ENCODE measurements around the gene SLC25A12.

The SLC25A12 gene

GRCh38 chr2:171864357-171864985 lies 29.6 kb downstream of the SLC25A12 start:
- no peaks in the 10 kb centered on the region for H3K4me1 ChIP-seq (ENCODE audit: control insufficient read depth, insufficient read depth, low read length, poor library complexity, severe bottlenecking)
- no peaks in the 10 kb centered on the region for H3K27me3 ChIP-seq (replicated peaks; ENCODE audit: control insufficient read depth, insufficient read depth, low read length, poor library complexity, severe bottlenecking)
- H3K27ac ChIP-seq (ENCODE audit: insufficient read depth, low read length, poor library complexity, severe bottlenecking), result no peak overlapping the region
- no peaks in the 10 kb centered on the region for H3K9me3 ChIP-seq (ENCODE audit: control insufficient read depth, low read length)
- H3K4me3 ChIP-seq (ENCODE audit: insufficient read depth, low read depth, low read length, poor library complexity, severe bottlenecking), result no peak overlapping the region
- DNase-seq, result no peak
- H3K36me3 ChIP-seq (ENCODE audit: control insufficient read depth, insufficient read depth, low read length), result no peaks in the 10 kb centered on the region

GRCh38 chr2:171862501-171862900 lies 31.5 kb downstream of the SLC25A12 start:
- Histone ChIP-seq H3K27ac (ENCODE audit: insufficient read depth, low read length, poor library complexity, severe bottlenecking) (no peak overlapping the region), H3K4me1 (ENCODE audit: control insufficient read depth, insufficient read depth, low read length, poor library complexity, severe bottlenecking) (no peaks in the 10 kb centered on the region), H3K36me3 (ENCODE audit: control insufficient read depth, insufficient read depth, low read length) (no peaks in the 10 kb centered on the region), H3K27me3 (replicated peaks; ENCODE audit: control insufficient read depth, insufficient read depth, low read length, poor library complexity, severe bottlenecking) (no peaks in the 10 kb centered on the region), H3K4me3 (ENCODE audit: insufficient read depth, low read depth, low read length, poor library complexity, severe bottlenecking) (no peak overlapping the region), H3K9me3 (ENCODE audit: control insufficient read depth, low read length) (no peaks in the 10 kb centered on the region)
- no peak for DNase-seq

GRCh38 chr2:171858397-171858958 lies 35.6 kb downstream of the SLC25A12 start:
- H3K4me1 ChIP-seq (ENCODE audit: control insufficient read depth, insufficient read depth, low read length, poor library complexity, severe bottlenecking), result no peaks in the 10 kb centered on the region
- H3K36me3 ChIP-seq (ENCODE audit: control insufficient read depth, insufficient read depth, low read length), result no peaks in the 10 kb centered on the region
- no peak for DNase-seq
- H3K4me3 ChIP-seq (ENCODE audit: insufficient read depth, low read depth, low read length, poor library complexity, severe bottlenecking), result no peak overlapping the region
- no peaks in the 10 kb centered on the region for H3K9me3 ChIP-seq (ENCODE audit: control insufficient read depth, low read length)
- no peak overlapping the region for H3K27ac ChIP-seq (ENCODE audit: insufficient read depth, low read length, poor library complexity, severe bottlenecking)
- H3K27me3 ChIP-seq (replicated peaks; ENCODE audit: control insufficient read depth, insufficient read depth, low read length, poor library complexity, severe bottlenecking), result no peaks in the 10 kb centered on the region

- Histone ChIP-seq H3K4me3 (ENCODE audit: insufficient read depth, low read depth, low read length, poor library complexity, severe bottlenecking) (no peak overlapping the region), H3K27me3 (replicated peaks; ENCODE audit: control insufficient read depth, insufficient read depth, low read length, poor library complexity, severe bottlenecking) (no peaks in the 10 kb centered on the region), H3K9me3 (ENCODE audit: control insufficient read depth, low read length) (no peaks in the 10 kb centered on the region), H3K27ac (ENCODE audit: insufficient read depth, low read length, poor library complexity, severe bottlenecking) (no peak overlapping the region), H3K36me3 (ENCODE audit: control insufficient read depth, insufficient read depth, low read length) (peaks cover 7% of the 10 kb centered on the region), H3K4me1 (ENCODE audit: control insufficient read depth, insufficient read depth, low read length, poor library complexity, severe bottlenecking) (no peaks in the 10 kb centered on the region)
- DNase-seq, result no peak
Measured at GRCh38 chr2:171855401-171855800, 38.6 kb downstream of the SLC25A12 start.

- Histone ChIP-seq H3K9me3 (ENCODE audit: control insufficient read depth, low read length) (no peaks in the 10 kb centered on the region), H3K36me3 (ENCODE audit: control insufficient read depth, insufficient read depth, low read length) (peaks cover 7% of the 10 kb centered on the region), H3K27ac (ENCODE audit: insufficient read depth, low read length, poor library complexity, severe bottlenecking) (no peak overlapping the region), H3K4me3 (ENCODE audit: insufficient read depth, low read depth, low read length, poor library complexity, severe bottlenecking) (no peak overlapping the region), H3K27me3 (replicated peaks; ENCODE audit: control insufficient read depth, insufficient read depth, low read length, poor library complexity, severe bottlenecking) (no peaks in the 10 kb centered on the region), H3K4me1 (ENCODE audit: control insufficient read depth, insufficient read depth, low read length, poor library complexity, severe bottlenecking) (no peaks in the 10 kb centered on the region)
- DNase-seq, result no peak
Measured at GRCh38 chr2:171852366-171852888, 41.6 kb downstream of the SLC25A12 start.

- H3K4me3 ChIP-seq (ENCODE audit: insufficient read depth, low read depth, low read length, poor library complexity, severe bottlenecking), result no peak overlapping the region
- no peak for DNase-seq
- peaks cover 7% of the 10 kb centered on the region for H3K36me3 ChIP-seq (ENCODE audit: control insufficient read depth, insufficient read depth, low read length)
- H3K27me3 ChIP-seq (replicated peaks; ENCODE audit: control insufficient read depth, insufficient read depth, low read length, poor library complexity, severe bottlenecking), result no peaks in the 10 kb centered on the region
- H3K27ac ChIP-seq (ENCODE audit: insufficient read depth, low read length, poor library complexity, severe bottlenecking), result no peak overlapping the region
- no peaks in the 10 kb centered on the region for H3K9me3 ChIP-seq (ENCODE audit: control insufficient read depth, low read length)
- H3K4me1 ChIP-seq (ENCODE audit: control insufficient read depth, insufficient read depth, low read length, poor library complexity, severe bottlenecking), result no peaks in the 10 kb centered on the region
Measured at GRCh38 chr2:171847627-171848026, 46.4 kb downstream of the SLC25A12 start.

GRCh38 chr2:171846894-171847293 lies 47.1 kb downstream of the SLC25A12 start:
- Histone ChIP-seq H3K4me3 (ENCODE audit: insufficient read depth, low read depth, low read length, poor library complexity, severe bottlenecking) (no peak overlapping the region), H3K9me3 (ENCODE audit: control insufficient read depth, low read length) (no peaks in the 10 kb centered on the region), H3K36me3 (ENCODE audit: control insufficient read depth, insufficient read depth, low read length) (peaks cover 2% of the 10 kb centered on the region), H3K4me1 (ENCODE audit: control insufficient read depth, insufficient read depth, low read length, poor library complexity, severe bottlenecking) (no peaks in the 10 kb centered on the region), H3K27me3 (replicated peaks; ENCODE audit: control insufficient read depth, insufficient read depth, low read length, poor library complexity, severe bottlenecking) (no peaks in the 10 kb centered on the region), H3K27ac (ENCODE audit: insufficient read depth, low read length, poor library complexity, severe bottlenecking) (no peak overlapping the region)
- no peak for DNase-seq

GRCh38 chr2:171841996-171842395 lies 52.0 kb downstream of the SLC25A12 start:
- no peaks in the 10 kb centered on the region for H3K9me3 ChIP-seq (ENCODE audit: control insufficient read depth, low read length)
- no peak overlapping the region for H3K4me3 ChIP-seq (ENCODE audit: insufficient read depth, low read depth, low read length, poor library complexity, severe bottlenecking)
- H3K27ac ChIP-seq (ENCODE audit: insufficient read depth, low read length, poor library complexity, severe bottlenecking), result no peak overlapping the region
- H3K36me3 ChIP-seq (ENCODE audit: control insufficient read depth, insufficient read depth, low read length), result peaks cover 2% of the 10 kb centered on the region
- H3K27me3 ChIP-seq (replicated peaks; ENCODE audit: control insufficient read depth, insufficient read depth, low read length, poor library complexity, severe bottlenecking), result no peaks in the 10 kb centered on the region
- no peak for DNase-seq
- no peaks in the 10 kb centered on the region for H3K4me1 ChIP-seq (ENCODE audit: control insufficient read depth, insufficient read depth, low read length, poor library complexity, severe bottlenecking)

GRCh38 chr2:171837736-171838135 lies 56.3 kb downstream of the SLC25A12 start:
- Histone ChIP-seq H3K9me3 (ENCODE audit: control insufficient read depth, low read length) (no peaks in the 10 kb centered on the region), H3K4me1 (ENCODE audit: control insufficient read depth, insufficient read depth, low read length, poor library complexity, severe bottlenecking) (no peaks in the 10 kb centered on the region), H3K27me3 (replicated peaks; ENCODE audit: control insufficient read depth, insufficient read depth, low read length, poor library complexity, severe bottlenecking) (no peaks in the 10 kb centered on the region), H3K36me3 (ENCODE audit: control insufficient read depth, insufficient read depth, low read length) (peaks cover 38% of the 10 kb centered on the region), H3K27ac (ENCODE audit: insufficient read depth, low read length, poor library complexity, severe bottlenecking) (no peak overlapping the region), H3K4me3 (ENCODE audit: insufficient read depth, low read depth, low read length, poor library complexity, severe bottlenecking) (no peak overlapping the region)
- no peak for DNase-seq

- Histone ChIP-seq H3K4me3 (ENCODE audit: insufficient read depth, low read depth, low read length, poor library complexity, severe bottlenecking) (no peak overlapping the region), H3K27ac (ENCODE audit: insufficient read depth, low read length, poor library complexity, severe bottlenecking) (no peak overlapping the region), H3K27me3 (replicated peaks; ENCODE audit: control insufficient read depth, insufficient read depth, low read length, poor library complexity, severe bottlenecking) (no peaks in the 10 kb centered on the region), H3K4me1 (ENCODE audit: control insufficient read depth, insufficient read depth, low read length, poor library complexity, severe bottlenecking) (no peaks in the 10 kb centered on the region), H3K9me3 (ENCODE audit: control insufficient read depth, low read length) (no peaks in the 10 kb centered on the region), H3K36me3 (ENCODE audit: control insufficient read depth, insufficient read depth, low read length) (peaks cover 49% of the 10 kb centered on the region)
- no peak for DNase-seq
Measured at GRCh38 chr2:171836146-171836910, 57.7 kb downstream of the SLC25A12 start.
